Activated T-cell treated with anti-CD3 and anti-CD28 coated beads for 24 hours (primary cell): ENCODE results near the gene STEEP1.
"Not testable (repeated sequence)": the region's sequence is repeated elsewhere in the genome, so short reads cannot be mapped to it uniquely, and the experiment has no call there.

Experiments used
- DNase-seq: peaks from one replicate; pipeline ENCODE4 v3.0.0-alpha.2; 2020; ENCODE audit warnings: low read depth

STEEP1 gene

GRCh38 chrX:119529345-119530276 lies 35.6 kb downstream of the STEEP1 start:
- no peak for DNase-seq

- no peak for DNase-seq
Observed at GRCh38 chrX:119523664-119524184, 41.5 kb downstream of the STEEP1 start.

- no peak for DNase-seq
Observed at GRCh38 chrX:119521246-119521645, 44.0 kb downstream of the STEEP1 start.

GRCh38 chrX:119518371-119518770 lies 46.8 kb downstream of the STEEP1 start:
- DNase-seq, result no peak

- peak; percentile 16 for DNase-seq
Observed at GRCh38 chrX:119516157-119516702, 49.0 kb downstream of the STEEP1 start.

- no peak for DNase-seq
Observed at GRCh38 chrX:119512146-119512800, 52.9 kb downstream of the STEEP1 start.

- DNase-seq, result no peak
Observed at GRCh38 chrX:119507206-119507605, 58.0 kb downstream of the STEEP1 start.

GRCh38 chrX:119505945-119506344 lies 59.3 kb downstream of the STEEP1 start:
- no peak for DNase-seq

- DNase-seq, result not testable (repeated sequence)
Observed at GRCh38 chrX:119505145-119505544, 60.1 kb downstream of the STEEP1 start.

GRCh38 chrX:119503484-119503861 lies 61.7 kb downstream of the STEEP1 start:
- DNase-seq, result no peak

- no peak for DNase-seq
Observed at GRCh38 chrX:119502727-119503483, 62.3 kb downstream of the STEEP1 start.

GRCh38 chrX:119501511-119502148 lies 63.6 kb downstream of the STEEP1 start:
- DNase-seq, result no peak

- no peak for DNase-seq
Observed at GRCh38 chrX:119500061-119500800, 65.0 kb downstream of the STEEP1 start.

- no peak for DNase-seq
Observed at GRCh38 chrX:119497185-119497584, 68.0 kb downstream of the STEEP1 start.

GRCh38 chrX:119495734-119496726 lies 69.2 kb downstream of the STEEP1 start:
- DNase-seq, result no peak

- DNase-seq, result not testable (repeated sequence)
Observed at GRCh38 chrX:119493851-119494495, 71.2 kb downstream of the STEEP1 start.

GRCh38 chrX:119492463-119492862 lies 72.7 kb downstream of the STEEP1 start:
- no peak for DNase-seq

- no peak for DNase-seq
Observed at GRCh38 chrX:119489212-119490074, 75.8 kb downstream of the STEEP1 start.
